Measurements from ENCODE around the gene TUBB1.

The TUBB1 gene

DNA sequence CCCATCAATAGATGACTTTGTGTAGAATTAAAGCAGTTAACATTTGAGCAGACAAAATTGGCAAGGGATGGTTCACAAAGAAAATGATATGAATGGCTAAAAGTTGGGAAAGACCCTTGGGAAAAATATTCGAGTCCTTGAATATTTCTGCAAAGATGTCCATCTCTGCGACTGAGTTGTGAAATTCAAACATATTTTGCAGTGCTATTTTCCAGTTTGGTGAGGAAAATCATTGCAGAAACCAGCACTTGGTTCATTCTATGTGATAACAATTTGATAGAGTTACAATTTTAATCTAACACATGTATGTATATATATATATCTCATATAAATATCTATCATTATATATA lies 29.4 kb downstream of the TUBB1 start:
- Histone ChIP-seq H3K4me3 (ENCODE audit: low read depth in 1 of 2, low read length in 2 of 2) (no peak overlapping the region), H3K36me3 (ENCODE audit: control insufficient read depth in 1 of 2, insufficient read depth in 2 of 2, low read length in 2 of 2) (no peaks in the 10 kb centered on the region), H3K4me1 (ENCODE audit: control insufficient read depth in 1 of 2, insufficient read depth in 2 of 2, low read length in 2 of 2) (peaks cover 0 to 8% of the 10 kb centered on the region in 2 donors), H3K27me3 (ENCODE audit: low read depth, low read length) (no peaks in the 10 kb centered on the region), H3K27ac (ENCODE audit: low read length) (peak overlapping the region; percentile 7), H3K9me3 (ENCODE audit: control insufficient read depth in 1 of 2, low read length in 2 of 2) (no peaks in the 10 kb centered on the region)

DNA sequence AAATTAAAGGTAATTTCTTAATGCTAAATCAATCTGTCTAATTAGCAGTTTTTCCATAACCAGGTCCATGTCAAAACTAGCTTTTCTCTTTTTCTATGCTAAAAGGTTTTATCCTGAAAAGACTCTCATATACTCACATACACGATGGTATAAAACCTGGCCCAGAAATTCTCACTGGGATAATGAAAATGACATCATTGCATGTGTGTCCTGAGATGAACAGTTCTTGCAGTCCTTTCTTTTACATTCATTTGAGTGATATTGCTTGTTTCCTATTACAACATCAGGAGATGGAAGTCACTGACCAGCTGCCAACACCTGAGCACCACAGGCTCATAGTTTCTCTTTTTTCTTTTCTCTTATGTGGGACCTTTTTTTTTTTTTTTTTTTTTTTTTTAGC lies 31.2 kb downstream of the TUBB1 start:
- no peaks in the 10 kb centered on the region for H3K27me3 ChIP-seq (ENCODE audit: low read depth, low read length)
- H3K27ac ChIP-seq (ENCODE audit: low read length): no peak overlapping the region

DNA sequence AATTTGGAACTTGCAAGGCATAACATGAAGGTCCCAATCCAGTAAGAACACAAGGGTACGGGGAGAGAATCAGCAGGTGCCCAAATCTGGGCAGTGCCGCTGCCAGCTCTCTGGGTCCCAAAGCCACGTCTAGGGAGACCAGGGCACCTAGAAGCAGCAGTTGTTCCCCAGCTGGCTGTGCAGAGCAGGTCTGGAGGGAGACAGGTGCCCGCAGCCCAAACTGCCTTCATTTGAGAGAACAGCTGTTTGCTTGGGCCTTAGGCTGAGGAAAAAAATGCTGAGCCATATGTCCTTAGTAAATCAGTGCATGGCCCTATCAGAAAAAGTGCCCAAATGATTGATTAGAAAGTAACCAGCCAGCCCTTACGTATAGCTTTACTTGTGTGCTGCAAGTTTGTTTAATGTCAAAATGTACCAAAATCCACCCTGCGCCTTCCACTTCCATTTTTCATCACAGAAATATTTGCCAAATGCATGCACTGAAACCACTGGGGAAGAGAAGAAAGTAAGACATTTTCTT lies 32.5 kb downstream of the TUBB1 start:
- peaks cover 0 to 8% of the 10 kb centered on the region in 2 donors for H3K4me1 ChIP-seq (ENCODE audit: control insufficient read depth in 1 of 2, insufficient read depth in 2 of 2, low read length in 2 of 2)
- no peak overlapping the region for H3K27ac ChIP-seq (ENCODE audit: low read length)
- H3K27me3 ChIP-seq (ENCODE audit: low read depth, low read length): no peaks in the 10 kb centered on the region
- no peak overlapping the region for H3K4me3 ChIP-seq (ENCODE audit: low read depth in 1 of 2, low read length in 2 of 2)
- peaks cover 0 to 1% of the 10 kb centered on the region in 2 donors for H3K9me3 ChIP-seq (ENCODE audit: control insufficient read depth in 1 of 2, low read length in 2 of 2)
- no peaks in the 10 kb centered on the region for H3K36me3 ChIP-seq (ENCODE audit: control insufficient read depth in 1 of 2, insufficient read depth in 2 of 2, low read length in 2 of 2)

More for the DNA sequence above, 31.2 kb downstream of the TUBB1 start:
- H3K9me3 ChIP-seq (ENCODE audit: control insufficient read depth in 1 of 2, low read length in 2 of 2): no peaks in the 10 kb centered on the region
- H3K36me3 ChIP-seq (ENCODE audit: control insufficient read depth in 1 of 2, insufficient read depth in 2 of 2, low read length in 2 of 2): no peaks in the 10 kb centered on the region
- H3K4me3 ChIP-seq (ENCODE audit: low read depth in 1 of 2, low read length in 2 of 2): no peak overlapping the region
- peaks cover 0 to 8% of the 10 kb centered on the region in 2 donors for H3K4me1 ChIP-seq (ENCODE audit: control insufficient read depth in 1 of 2, insufficient read depth in 2 of 2, low read length in 2 of 2)

DNA sequence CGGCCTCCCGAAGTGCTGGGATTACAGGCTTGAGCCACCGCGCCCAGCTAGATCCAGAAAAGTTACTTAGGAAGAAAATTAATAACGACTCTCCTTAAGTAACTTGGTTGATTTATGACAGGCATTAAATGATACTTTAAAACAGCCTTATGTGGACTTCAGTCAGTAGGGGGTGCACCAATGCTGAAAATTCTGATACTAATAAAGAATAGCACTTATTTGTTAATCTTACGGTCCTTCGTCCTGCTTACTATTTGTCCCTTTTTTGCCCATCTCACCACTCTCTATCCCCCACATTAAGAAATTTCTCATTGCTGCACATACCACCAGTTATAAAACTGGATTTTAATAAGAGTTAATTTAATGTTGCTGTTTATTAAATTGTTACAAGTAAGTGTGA lies 36.1 kb downstream of the TUBB1 start:
- Histone ChIP-seq H3K9me3 (ENCODE audit: control insufficient read depth in 1 of 2, low read length in 2 of 2) (peaks cover 0 to 3% of the 10 kb centered on the region in 2 donors), H3K4me1 (ENCODE audit: control insufficient read depth in 1 of 2, insufficient read depth in 2 of 2, low read length in 2 of 2) (no peaks in the 10 kb centered on the region), H3K27ac (ENCODE audit: low read length) (no peak overlapping the region), H3K4me3 (ENCODE audit: low read depth in 1 of 2, low read length in 2 of 2) (no peak overlapping the region), H3K27me3 (ENCODE audit: low read depth, low read length) (no peaks in the 10 kb centered on the region), H3K36me3 (ENCODE audit: control insufficient read depth in 1 of 2, insufficient read depth in 2 of 2, low read length in 2 of 2) (no peaks in the 10 kb centered on the region)

DNA sequence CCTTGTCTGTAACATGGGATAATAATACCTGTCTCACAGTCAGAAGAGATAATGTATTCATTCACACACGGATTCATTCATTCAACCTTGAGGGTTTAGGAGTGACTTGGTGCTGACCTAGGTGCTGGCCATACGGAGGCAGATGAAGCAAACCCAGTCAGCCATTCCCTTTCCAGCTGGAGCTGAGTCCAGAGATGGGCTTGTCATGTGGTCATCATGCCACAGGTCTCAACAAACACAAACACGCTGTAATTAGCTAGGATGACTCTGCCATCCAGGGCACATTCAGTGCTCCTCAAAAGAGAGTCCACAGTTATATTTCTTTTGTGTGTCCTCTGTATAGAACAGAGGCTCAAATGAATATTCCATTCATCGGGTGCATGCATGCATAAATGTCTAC lies 42.9 kb downstream of the TUBB1 start:
- Histone ChIP-seq H3K27me3 (ENCODE audit: low read depth, low read length) (no peaks in the 10 kb centered on the region), H3K27ac (ENCODE audit: low read length) (no peak overlapping the region), H3K4me3 (ENCODE audit: low read depth in 1 of 2, low read length in 2 of 2) (no peak overlapping the region), H3K36me3 (ENCODE audit: control insufficient read depth in 1 of 2, insufficient read depth in 2 of 2, low read length in 2 of 2) (no peaks in the 10 kb centered on the region), H3K4me1 (ENCODE audit: control insufficient read depth in 1 of 2, insufficient read depth in 2 of 2, low read length in 2 of 2) (peaks cover 4 to 13% of the 10 kb centered on the region in 2 donors), H3K9me3 (ENCODE audit: control insufficient read depth in 1 of 2, low read length in 2 of 2) (no peaks in the 10 kb centered on the region)

DNA sequence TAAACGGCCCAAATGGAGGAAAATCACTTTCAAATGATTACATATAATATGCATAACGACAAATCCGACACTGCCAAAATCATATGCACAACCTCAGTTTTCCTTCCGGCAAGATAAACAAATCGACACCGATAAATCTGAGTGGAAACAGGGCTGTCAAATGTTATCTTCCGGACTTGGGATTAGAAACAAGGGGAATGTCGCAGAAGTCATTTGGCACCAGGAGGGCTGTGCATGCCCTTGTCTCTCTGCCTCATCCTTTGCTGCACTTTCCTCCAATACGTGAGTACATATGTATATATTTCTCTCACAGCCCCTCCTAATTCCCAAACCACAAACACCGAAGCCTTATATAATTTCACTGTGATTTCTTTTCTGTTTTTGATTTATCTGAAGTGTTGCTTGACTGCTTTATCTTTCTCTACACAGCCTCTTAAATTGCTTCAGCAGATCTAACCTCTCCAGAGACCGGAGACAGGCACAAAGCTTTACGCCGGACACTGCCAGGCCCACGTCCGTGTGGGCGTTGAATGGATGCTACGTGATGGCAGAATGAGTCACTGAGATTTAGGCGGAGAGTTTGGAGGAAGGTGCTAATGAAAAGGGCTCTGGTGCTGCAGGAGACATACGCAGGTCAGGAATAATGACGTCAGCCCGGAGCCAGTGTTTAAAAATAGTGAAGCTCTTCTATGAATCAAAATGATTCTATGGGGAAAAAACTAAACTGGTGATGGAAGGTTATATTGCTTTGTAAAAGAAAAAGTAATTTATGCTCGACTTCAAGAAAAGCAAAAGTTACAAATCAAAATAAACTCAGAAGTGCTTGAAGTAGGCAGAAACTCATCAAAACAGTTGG lies 44.4 kb downstream of the TUBB1 start:
- Histone ChIP-seq H3K36me3 (ENCODE audit: control insufficient read depth in 1 of 2, insufficient read depth in 2 of 2, low read length in 2 of 2) (no peaks in the 10 kb centered on the region), H3K4me3 (ENCODE audit: low read depth in 1 of 2, low read length in 2 of 2) (peak overlapping the region in 1 of 2 donors; percentile 34), H3K4me1 (ENCODE audit: control insufficient read depth in 1 of 2, insufficient read depth in 2 of 2, low read length in 2 of 2) (peaks cover 4 to 13% of the 10 kb centered on the region in 2 donors), H3K27ac (ENCODE audit: low read length) (peak overlapping the region; percentile 47), H3K27me3 (ENCODE audit: low read depth, low read length) (no peaks in the 10 kb centered on the region), H3K9me3 (ENCODE audit: control insufficient read depth in 1 of 2, low read length in 2 of 2) (no peaks in the 10 kb centered on the region)

DNA sequence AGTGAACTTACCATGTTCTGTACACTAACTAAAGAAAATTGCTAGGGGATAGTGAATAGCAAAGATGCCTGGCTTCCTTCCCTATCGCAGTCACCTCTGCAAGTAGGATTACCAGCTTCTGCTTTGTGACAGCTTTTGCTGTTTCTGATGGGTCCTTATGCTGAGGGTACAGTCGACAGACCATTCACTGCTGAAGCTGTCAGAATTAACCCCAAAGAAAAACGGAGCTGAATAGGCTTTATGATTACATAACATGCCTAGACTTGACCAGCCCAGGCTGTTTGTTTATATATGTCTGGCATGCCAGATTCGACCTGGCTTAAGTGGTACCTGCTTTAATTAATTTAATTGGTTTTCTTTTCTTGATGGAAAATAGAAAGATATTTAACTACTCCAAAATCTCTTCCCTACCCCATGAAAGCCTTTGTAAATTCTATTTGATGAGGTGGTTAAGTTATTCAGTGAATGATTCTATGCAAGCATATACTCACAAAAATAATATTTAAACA lies 45.0 kb downstream of the TUBB1 start:
- H3K4me1 ChIP-seq (ENCODE audit: control insufficient read depth in 1 of 2, insufficient read depth in 2 of 2, low read length in 2 of 2): peaks cover 4 to 13% of the 10 kb centered on the region in 2 donors
- no peaks in the 10 kb centered on the region for H3K9me3 ChIP-seq (ENCODE audit: control insufficient read depth in 1 of 2, low read length in 2 of 2)
- H3K27ac ChIP-seq (ENCODE audit: low read length): peak overlapping the region; percentile 47
- H3K4me3 ChIP-seq (ENCODE audit: low read depth in 1 of 2, low read length in 2 of 2): no peak overlapping the region
- H3K36me3 ChIP-seq (ENCODE audit: control insufficient read depth in 1 of 2, insufficient read depth in 2 of 2, low read length in 2 of 2): no peaks in the 10 kb centered on the region
- H3K27me3 ChIP-seq (ENCODE audit: low read depth, low read length): no peaks in the 10 kb centered on the region

DNA sequence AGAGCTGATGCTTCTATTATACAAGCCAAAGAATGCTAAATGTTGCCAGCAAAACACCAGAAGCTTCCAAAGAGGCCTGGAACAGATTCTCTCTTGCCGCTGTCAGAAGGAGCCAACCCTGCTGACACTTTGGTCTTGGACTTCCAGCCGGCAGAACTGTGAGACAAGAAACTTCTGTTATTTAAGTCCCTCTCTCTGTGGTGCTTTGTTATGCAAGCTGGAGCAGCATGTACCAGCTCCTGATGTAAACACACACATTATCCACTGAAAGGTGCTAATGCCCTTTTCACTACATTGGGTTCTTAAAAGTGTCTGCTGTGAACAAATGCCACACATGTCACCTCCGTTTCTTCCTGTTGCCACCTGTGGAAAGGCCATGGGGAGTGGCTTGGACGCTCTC lies 49.3 kb downstream of the TUBB1 start:
- Histone ChIP-seq H3K4me3 (ENCODE audit: low read depth in 1 of 2, low read length in 2 of 2) (no peak overlapping the region), H3K36me3 (ENCODE audit: control insufficient read depth in 1 of 2, insufficient read depth in 2 of 2, low read length in 2 of 2) (no peaks in the 10 kb centered on the region), H3K9me3 (ENCODE audit: control insufficient read depth in 1 of 2, low read length in 2 of 2) (no peaks in the 10 kb centered on the region), H3K27me3 (ENCODE audit: low read depth, low read length) (no peaks in the 10 kb centered on the region), H3K27ac (ENCODE audit: low read length) (no peak overlapping the region), H3K4me1 (ENCODE audit: control insufficient read depth in 1 of 2, insufficient read depth in 2 of 2, low read length in 2 of 2) (peaks cover 4 to 10% of the 10 kb centered on the region in 2 donors)

DNA sequence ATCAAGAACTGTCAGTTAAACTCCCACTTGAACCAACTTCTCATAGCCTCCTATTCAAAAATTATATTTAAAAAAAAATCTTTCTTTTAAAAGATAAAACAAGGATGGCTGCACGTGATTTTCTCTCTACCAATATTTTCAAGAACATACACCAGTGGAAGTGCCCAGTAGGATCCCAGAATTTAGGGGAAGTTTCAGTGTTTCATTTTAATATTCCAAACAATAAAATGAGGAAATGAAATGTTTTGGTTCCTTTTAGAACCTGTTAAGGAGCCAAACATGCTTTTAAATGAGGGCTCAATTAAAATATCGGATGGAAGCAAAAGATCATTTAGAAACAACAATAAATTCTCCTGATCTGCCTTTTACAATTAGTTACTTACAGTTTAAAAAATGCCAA lies 49.8 kb downstream of the TUBB1 start:
- Histone ChIP-seq H3K27me3 (ENCODE audit: low read depth, low read length) (no peaks in the 10 kb centered on the region), H3K9me3 (ENCODE audit: control insufficient read depth in 1 of 2, low read length in 2 of 2) (no peaks in the 10 kb centered on the region), H3K4me1 (ENCODE audit: control insufficient read depth in 1 of 2, insufficient read depth in 2 of 2, low read length in 2 of 2) (peaks cover 3 to 6% of the 10 kb centered on the region in 2 donors), H3K4me3 (ENCODE audit: low read depth in 1 of 2, low read length in 2 of 2) (no peak overlapping the region), H3K36me3 (ENCODE audit: control insufficient read depth in 1 of 2, insufficient read depth in 2 of 2, low read length in 2 of 2) (no peaks in the 10 kb centered on the region), H3K27ac (ENCODE audit: low read length) (no peak overlapping the region)

DNA sequence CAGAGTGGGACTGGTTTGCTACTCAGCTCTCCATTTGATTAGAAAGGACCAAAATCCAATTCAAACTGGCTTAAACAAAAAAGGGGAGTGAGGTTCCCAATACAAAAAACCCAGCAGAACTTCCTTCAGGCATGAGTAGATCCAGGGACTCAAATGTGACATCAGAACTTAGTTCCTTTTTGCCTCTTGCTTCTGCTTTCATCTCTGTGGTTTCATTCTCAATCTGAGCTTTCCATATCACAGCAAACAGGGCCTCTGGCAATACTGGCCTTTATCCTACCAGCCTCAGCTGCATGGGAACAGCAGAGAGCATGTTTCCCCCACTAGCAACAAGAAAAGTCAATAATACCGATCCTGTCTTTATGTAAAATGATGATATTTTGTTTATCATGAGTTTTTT lies 52.0 kb downstream of the TUBB1 start:
- no peaks in the 10 kb centered on the region for H3K36me3 ChIP-seq (ENCODE audit: control insufficient read depth in 1 of 2, insufficient read depth in 2 of 2, low read length in 2 of 2)
- no peaks in the 10 kb centered on the region for H3K4me1 ChIP-seq (ENCODE audit: control insufficient read depth in 1 of 2, insufficient read depth in 2 of 2, low read length in 2 of 2)
- no peak overlapping the region for H3K4me3 ChIP-seq (ENCODE audit: low read depth in 1 of 2, low read length in 2 of 2)
- no peaks in the 10 kb centered on the region for H3K27me3 ChIP-seq (ENCODE audit: low read depth, low read length)
- no peak overlapping the region for H3K27ac ChIP-seq (ENCODE audit: low read length)
- H3K9me3 ChIP-seq (ENCODE audit: control insufficient read depth in 1 of 2, low read length in 2 of 2): no peaks in the 10 kb centered on the region

DNA sequence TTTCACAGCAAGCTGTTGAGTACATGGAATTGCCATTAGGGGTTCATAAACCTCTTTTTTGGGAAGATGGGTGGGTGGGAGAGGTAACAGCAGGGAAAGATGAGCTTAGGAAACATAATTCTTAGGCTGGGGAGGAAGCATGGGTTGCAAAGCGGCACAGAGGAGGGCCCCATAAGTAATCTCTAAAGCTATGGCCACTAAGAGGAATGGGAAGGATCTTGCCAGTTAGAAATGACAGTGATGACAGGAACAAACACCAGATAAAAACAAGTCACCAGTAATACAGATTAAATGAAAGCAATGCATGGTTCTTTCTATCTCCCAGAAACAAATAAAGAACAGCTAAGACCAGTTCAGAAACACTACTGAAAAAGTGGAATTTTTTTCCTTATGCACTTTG lies 54.4 kb downstream of the TUBB1 start:
- Histone ChIP-seq H3K36me3 (ENCODE audit: control insufficient read depth in 1 of 2, insufficient read depth in 2 of 2, low read length in 2 of 2) (no peaks in the 10 kb centered on the region), H3K4me1 (ENCODE audit: control insufficient read depth in 1 of 2, insufficient read depth in 2 of 2, low read length in 2 of 2) (no peaks in the 10 kb centered on the region), H3K4me3 (ENCODE audit: low read depth in 1 of 2, low read length in 2 of 2) (no peak overlapping the region), H3K27ac (ENCODE audit: low read length) (no peak overlapping the region), H3K9me3 (ENCODE audit: control insufficient read depth in 1 of 2, low read length in 2 of 2) (no peaks in the 10 kb centered on the region), H3K27me3 (ENCODE audit: low read depth, low read length) (no peaks in the 10 kb centered on the region)
